Hair follicle dermal papilla cell (primary cell): ENCODE results near the gene SPTBN5. TPM values are rescaled to one million over a fixed set of nuclear protein-coding genes. Genes with fewer than 3 reads are reported as not detected.

Experiments
- small RNA-seq: library from RNA; depleted of rRNA; stranded (forward); fragments of <200 nt; gene quantifications from one replicate; pipeline ENCODE3, GENCODE V24; 2012
- total RNA-seq: library from RNA; depleted of rRNA; stranded (reverse); fragments of >200 nt; gene quantifications from 2 replicates; pipeline ENCODE4 v1.2.3, GENCODE V29; 2012

SPTBN5 gene
- 0.73 and 0.97 TPM in 2 replicates for total RNA-seq

DNA sequence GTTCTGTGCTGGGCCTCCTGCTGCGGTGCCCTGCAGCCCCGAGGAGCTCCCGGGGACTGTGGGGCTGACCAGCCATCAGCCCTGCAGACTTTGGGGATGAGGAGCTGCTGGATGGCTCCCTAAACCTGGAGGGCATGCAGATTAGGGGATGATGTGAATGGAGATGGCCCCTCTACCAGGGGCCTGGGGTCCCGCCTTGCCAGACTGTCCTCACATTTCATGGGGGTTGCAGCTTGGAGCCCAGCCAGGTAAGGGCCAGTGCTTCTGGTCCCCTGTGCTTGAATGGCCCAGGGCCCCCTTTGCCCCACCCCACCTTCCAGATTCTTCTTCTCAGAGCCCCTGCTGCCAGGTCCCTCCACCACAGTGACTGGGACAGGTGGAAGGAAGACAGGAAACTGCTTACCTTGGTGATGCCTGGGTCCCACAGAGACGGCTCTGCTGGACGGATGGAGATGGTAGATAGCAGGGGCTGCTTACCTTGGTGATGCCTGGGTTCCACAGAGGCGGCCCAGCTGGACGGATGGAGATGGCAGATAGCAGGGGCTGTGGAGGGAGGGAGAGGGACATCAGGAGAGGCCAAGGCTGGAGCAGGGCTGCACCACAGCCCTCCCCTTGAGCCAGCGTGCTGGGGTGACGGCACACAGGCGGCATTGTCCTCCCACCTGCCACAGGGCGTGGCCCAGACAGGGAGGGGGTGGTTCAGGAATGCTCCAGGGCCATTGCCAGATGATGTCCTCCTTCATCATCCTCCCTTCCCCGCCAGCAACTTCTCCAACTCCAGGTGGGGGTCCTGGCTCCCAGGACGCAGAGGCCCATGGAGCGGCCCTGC lies at the start of gene SPTBN5:
SPTBN5 (minus strand) TSS at position 632 of the 829 bp plus-strand sequence; CDS start at position 76, 556 bp downstream.

DNA sequence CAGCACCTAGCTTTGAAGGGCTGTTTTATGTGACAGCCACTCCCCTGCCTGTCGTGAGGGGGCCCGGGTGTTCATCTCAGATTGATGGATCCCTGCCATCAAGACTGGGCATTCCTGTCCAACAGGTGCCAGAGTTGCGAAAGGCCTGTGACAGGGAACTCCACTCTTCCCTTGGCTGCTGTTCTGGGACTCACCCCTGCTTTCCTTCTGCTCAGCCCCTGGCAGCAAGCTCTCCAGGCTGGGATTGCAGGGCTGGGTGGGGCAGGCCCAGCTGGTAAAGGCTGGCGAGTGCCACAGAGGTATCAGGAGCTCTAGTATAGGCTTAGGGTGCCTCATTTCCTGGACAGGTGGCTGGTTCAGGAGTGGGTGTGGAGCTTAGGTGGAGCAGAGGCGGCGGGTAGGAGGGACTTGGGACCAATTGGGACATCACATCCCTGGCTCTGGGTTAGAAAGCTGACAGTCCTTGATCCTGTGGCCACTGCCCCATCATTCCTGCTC lies 55.4 kb downstream of the SPTBN5 start, which contains the start of gene PLA2G4B:
PLA2G4B (plus strand) TSS at position 448 of the 498 bp plus-strand sequence. CDS start 67 bp downstream, outside the sequence.

DNA sequence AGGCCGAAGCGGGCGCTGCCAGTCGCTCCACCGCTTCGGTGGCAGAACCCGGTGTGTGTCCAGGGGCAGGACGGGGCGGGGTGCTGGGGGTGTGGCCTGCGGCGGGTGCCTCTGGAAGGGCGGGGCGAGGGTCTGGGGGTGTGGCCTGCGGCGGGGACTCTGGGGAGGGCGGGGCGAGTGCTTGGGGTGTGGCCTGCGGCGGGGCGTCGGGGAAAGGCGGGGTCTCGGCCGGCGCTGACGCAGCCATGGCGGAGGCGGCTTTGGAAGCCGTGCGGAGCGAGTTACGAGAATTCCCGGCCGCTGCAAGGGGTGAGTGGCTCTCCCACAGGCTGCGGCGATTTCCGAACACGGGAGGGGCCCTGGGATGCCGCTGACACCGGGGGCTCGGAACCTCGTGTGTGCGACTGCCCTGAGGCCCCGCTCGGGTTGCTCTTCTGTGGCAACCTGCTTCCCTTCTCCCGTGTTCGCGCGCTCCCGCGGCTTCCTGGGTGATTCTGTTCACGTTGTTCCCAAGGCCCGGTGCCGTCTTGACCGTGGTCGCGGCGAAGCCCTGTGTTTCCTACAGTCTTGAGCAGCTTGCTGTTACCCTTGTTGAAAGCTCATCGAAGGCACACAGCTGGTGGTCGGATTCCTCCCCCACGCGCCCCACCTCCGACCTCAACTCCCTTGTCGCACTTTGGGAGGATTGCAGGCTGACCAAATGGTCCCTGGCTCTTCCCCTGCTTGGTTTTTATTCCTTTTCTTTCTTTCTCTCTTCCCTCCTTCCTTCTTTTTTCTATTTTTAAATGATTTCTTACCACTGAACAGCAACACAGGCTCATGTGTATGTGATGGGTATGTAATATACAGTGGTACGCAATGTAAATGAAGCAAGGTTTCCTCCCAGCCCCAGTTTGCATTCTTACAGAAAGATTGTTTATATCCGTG lies 65.7 kb downstream of the SPTBN5 start, which contains the start of gene JMJD7:
JMJD7 (plus strand) TSS at position 213 of the 927 bp plus-strand sequence; CDS start at position 246, 33 bp downstream.

Small RNAs within 50 kb of the gene (small RNA-seq; reads per million reads assigned to genes)
- gene JMJD7-PLA2G4B (not detected), gene MIR4310 (not detected), gene RNA5SP393 (not detected)

Other genes with a start within 250 kb of the SPTBN5 start
- gene MGA, start 233.6 kb downstream of the SPTBN5 start, total RNA-seq = 32.5 and 36.5 TPM in 2 replicates
- gene MAPKBP1, start 119.6 kb downstream of the SPTBN5 start, total RNA-seq = 40.0 and 44.9 TPM in 2 replicates
- 3.1 and 4.5 TPM in 2 replicates for gene JMJD7, start 66.0 kb downstream of the SPTBN5 start, total RNA-seq
- gene PLA2G4B, start 55.2 kb downstream of the SPTBN5 start, total RNA-seq = 0.36 and 0.81 TPM in 2 replicates
- gene EHD4, start 78.5 kb upstream of the SPTBN5 start, total RNA-seq = 37.8 and 38.0 TPM in 2 replicates
- not detected in 2 replicates for gene PLA2G4E, start 127.0 kb upstream of the SPTBN5 start, total RNA-seq
- gene PLA2G4D, start 200.5 kb upstream of the SPTBN5 start, total RNA-seq = not detected in 2 replicates